NCI-H1436 (cell line): ENCODE data around the gene HS2ST1.
A peak's percentile ranks its signal among the peaks of the same experiment; 100 is the strongest.
"Not testable (repeated sequence)": the region's sequence is repeated elsewhere in the genome, so short reads cannot be mapped to it uniquely, and the experiment has no call there.

Experiments
- DNase-seq: peaks from one replicate; lab custom pipeline; 2025; lab: John Stamatoyannopoulos, UW

HS2ST1 gene

DNA sequence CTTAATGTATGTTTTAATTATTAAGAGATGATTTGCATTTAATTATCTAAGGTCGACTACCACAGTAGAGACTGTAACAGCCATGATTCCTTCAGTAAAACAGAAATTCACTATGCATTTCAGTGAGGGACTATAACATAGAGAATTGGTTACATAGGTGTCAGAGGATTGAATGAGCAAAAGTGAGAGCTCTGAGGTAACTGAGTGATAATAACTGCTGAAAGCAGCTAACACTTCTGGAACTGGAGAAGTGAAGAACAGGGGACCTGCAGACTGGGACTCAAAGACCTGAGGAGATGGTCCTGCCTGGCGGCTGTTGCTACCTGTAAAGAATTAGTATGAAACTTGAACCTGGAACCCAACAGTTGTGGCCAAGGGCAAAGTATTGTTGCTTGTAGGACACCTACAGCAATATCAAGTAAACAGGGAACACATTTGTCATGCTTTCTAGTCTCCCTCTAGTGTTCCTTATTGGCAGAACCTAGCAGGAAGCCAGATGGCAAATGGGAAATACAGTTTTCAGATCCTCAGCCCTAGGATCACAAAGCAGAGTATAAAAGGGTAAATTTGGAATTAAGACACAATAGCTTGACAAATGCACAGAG, 110.6 kb downstream of the HS2ST1 start:
- DNase-seq, result peak; percentile 43

DNA sequence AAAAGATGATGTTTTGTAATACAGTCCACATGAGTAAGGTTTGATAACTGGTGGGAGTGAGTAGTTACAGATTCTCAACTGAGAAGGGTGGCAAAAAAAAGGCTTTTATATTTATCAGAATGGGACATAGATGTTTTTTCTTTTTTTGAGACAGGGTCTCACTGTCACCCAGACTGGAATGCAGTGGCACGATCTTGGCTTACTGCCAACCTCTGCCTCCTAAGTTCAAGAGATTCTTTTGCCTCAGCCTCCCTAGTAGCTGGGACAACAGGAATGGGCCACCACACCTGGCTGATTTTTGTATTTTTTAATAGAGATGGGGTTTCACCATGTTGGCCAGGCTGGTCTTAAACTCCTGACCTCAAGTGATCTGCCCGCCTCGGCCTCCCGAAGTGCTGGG, 113.1 kb downstream of the HS2ST1 start:
- DNase-seq, result not testable (repeated sequence)

DNA sequence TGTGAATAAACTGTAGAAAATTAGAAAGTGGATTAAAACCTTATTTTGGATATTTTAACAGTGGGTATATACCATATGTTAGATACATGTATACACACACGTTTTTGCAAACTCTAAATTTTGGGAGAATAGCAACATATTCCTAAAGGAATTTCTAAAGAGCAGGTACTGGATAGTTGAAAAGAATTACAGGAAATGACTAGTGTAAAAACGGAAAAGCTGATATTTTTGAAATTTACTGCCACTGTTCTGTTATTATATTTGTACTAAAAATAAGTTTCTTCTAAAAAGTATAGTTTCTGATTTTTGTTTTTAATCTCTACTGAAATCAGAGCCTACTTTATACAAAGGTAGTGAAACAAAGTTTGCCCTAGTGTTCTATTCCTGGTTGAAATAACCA, 114.1 kb downstream of the HS2ST1 start:
- no peak for DNase-seq

DNA sequence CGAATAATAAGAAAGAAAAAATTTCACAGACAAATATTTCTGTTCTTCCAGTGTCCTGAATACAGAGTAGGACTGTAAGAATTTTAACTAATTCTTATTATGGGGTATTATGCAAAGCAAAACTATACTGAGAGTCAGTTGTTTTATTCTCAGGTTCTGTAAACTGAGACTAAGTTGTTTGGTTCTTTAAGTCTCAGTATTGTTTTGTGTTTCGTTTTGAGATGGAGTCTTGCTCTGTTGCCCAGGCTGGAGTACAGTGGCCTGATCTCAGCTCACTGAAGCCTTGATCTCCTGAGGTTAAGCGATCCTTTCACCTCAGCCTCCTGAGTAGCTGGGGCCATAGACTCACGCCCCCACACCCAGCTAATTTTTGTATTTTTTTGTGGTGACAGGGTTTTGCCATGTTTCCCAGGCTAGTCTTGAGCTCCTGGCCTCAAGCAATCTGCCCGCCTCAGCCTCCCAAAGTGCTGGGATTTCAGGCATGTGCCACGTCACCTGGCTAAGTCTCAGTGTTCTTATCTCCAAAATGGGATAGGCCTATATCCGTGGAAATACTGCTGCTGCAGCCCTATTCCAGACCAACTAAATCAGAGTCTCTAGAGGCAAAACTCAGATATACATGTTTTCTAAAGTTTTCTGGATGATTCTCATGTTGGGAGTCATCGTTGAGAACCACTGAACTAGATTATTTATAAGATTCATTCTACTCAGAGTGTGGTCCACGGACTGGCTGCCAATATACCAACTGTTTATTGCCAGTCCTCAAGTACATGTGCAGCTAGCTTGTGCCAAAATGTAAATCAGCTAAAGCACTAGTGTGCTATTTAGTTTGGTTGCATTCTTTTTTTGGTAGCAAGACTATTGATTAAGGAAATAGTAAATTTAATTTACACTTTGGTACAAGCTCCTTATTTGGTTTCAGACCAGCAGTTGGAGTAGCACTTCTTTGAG, 116.6 kb downstream of the HS2ST1 start:
- DNase-seq, result no peak

DNA sequence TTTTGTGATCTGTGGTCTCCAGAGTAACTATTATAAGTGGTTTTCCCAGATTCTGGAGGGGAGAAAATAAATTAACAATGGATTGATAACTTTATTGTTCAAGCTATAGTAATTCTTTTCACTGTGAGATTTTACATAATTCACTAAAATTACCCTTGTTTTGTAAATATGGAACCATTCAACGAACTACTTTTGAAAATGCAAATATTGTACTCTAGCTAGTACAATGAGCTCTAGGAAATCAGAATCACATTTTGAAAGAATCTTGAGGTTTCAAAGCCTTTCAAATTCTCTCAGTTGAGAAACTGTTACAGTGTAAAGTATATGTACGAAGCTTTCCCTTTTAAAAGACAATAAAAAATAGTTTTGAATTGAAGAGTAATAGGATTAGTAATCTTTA, 119.9 kb downstream of the HS2ST1 start:
- no peak for DNase-seq

DNA sequence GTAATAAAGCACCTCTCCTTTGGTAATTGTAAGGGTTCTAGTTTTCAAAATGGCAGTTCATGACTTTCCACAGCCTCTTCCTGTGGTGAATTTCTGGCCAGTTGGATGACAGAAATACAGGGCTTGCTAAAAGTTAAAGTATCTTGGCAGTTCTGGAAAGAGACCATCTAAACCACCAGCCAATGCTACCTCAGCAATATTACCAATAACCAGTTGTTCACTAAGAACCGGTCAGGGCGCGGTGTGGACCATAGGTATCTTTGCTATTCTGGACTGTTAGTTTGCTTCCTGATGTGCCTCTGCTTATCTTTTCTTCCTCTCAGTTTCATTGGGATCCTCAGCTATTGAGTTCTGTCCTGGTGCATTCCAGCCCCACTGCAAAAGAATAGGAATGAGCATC, 124.7 kb downstream of the HS2ST1 start:
- no peak for DNase-seq

DNA sequence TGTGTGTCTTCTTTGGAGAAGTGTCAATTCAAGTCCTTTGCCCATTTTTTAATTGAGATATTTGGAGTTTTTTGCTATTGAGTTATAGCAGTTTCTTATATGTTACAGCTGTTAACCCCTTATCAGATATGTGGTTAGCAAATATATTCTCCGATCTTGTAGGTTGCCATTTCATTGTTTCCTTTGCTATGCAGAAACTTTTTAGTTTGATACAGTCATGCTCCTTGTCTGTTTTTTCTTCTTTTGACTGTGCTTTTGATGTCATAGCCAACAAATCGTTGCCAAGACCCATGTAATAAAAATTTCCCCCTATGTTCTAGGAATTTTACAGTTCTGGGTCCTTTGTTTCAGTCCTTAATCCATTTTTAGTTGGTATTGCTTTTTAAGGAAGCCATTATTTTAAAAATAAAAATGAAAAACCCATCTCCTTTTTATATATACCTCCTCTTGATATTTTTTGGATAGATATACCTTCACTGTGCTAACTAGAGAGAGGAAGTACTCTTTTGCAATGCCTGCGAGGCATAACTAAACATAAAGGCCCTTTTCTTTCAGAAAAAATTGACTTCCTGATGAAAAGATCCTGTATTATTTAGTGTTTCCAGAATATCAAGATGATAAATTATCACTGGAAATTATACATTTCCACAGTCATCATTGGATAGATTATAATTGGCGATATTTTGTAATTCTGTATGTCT, 127.8 kb downstream of the HS2ST1 start:
- DNase-seq, result no peak

DNA sequence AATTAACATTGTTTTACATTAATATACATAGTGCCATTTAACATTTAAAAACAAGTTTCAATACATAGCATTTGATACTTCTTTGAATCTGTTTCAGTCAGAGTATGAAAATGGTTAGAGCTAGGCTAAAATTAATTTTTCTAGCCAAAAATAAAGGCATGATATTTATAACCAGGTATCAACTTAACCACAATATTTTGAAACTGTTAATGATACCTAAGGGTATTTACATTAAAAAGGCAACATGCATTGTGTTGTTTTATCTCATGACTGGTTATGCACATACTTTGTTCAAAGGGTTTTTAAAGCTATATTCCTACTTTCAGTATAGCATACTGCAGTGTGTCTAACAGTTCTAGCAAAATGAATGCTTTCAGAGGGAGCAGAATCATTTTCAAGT, 130.0 kb downstream of the HS2ST1 start:
- no peak for DNase-seq

DNA sequence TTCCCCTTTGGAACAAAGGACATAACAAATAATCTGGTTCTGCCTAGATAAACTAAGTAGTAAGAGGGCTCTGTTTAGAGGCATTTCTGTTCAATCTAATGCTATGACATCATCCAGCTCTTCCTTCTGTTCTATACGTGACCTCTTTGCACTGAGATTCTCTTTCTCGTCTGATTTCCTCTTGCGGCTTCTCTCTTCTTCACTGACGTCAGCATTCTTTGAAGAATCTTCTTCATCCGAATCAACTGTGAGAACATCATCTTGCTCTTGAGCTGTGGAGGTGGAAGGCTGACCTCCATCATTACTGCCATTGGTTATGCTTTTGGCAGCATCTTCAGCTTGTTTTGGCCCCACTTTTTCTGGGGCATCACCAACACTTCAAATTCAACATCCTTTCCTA, 130.4 kb downstream of the HS2ST1 start:
- no peak for DNase-seq

DNA sequence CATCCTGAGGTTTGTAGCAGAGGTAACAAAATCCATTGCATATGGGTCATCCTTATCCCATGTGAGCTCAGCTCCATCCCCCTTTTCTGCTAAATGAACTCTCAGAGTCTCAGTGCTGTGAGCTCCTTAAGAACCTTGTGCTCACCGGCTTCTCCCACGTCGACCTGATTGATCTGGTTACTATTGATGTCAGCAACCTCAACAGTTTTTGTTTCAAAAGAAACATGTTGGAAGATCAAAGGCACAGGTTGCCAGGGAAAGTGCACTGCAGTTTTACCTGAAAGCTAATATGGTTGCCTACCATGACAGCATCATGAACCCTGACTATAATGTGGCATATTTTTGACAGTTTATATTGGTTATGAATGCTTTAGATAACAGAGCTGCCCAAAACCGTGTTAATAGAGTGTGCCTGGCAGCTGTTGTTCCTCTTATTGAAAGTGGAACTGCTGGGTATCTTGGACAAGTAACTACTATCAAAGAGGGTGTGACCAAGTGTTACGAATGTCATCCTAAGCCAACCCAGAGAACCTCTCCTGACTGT, 131.4 kb downstream of the HS2ST1 start:
- DNase-seq, result no peak

DNA sequence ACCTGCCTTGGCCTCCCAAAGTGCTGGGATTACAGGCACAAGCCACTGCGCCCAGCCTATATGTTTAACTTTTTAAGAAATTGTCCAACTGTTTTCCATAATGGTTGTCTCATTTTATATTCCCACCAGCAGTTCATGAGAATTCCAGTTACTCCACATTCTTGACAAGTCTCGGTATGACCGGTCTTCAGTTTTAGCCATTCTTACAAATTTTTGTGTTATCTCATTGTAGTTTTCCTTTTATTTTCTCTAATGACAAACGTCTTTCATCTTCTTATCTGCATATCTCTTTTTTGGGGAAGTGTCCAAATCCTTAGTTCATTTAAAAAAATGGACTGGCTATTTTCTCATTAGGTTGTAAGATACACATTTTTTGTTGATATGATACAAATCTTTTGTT, 132.5 kb downstream of the HS2ST1 start:
- DNase-seq, result no peak

DNA sequence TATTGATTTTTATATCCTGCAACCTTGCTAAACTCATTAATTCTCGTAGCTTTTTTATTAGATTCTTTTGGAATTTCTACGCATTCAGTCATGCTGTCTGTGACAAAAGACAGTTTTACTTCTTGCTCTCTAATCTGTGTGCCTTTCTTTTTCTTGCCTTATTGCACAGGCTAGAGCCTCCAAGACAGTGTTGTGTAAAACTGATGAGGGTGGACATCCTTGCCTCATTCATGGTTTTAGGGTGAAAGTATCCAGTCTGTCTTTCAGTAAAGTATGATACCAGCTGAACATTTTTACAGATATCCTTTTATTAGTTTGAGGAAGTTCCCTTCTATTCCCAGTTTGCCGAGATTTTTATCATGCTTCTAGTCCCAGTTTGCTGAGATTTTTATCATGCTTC, 133.8 kb downstream of the HS2ST1 start:
- DNase-seq, result no peak

DNA sequence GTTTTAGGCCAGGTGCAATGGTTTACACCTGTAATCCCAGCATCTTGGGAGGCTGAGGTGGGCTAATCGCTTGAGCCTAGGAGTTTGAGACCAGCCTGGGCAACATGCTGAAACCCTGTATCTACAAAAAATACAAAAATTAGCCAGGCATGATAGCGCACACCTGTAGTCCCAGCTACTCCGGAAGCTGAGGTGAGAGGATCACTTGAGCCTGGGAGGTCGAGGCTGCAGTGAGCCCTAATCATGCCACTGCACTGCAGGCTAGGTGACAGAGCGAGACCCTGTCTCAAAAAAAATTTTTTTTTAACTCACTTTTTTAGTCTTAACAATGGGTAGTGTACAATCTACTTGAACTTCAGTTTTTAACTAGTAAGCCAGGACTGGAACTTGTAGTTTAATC, 137.5 kb downstream of the HS2ST1 start:
- no peak for DNase-seq

DNA sequence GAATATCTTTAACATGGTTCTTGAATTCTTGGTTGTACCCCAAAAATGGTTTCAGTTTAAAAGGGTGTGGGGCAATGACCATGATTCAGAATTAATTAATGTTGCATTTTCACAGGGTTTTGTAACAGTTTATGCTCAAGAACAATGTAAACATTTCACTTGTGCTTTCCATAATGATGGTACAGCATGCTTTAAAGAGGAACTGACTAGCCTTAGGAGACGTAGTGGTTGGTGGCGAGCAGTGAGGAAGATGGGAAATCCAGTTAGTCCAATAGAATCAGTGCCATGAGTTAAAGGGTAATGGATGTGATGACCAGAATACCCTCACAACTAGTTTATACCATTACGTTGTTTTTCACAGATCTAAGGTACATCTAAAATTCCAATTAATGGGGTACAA, 138.0 kb downstream of the HS2ST1 start:
- no peak for DNase-seq

DNA sequence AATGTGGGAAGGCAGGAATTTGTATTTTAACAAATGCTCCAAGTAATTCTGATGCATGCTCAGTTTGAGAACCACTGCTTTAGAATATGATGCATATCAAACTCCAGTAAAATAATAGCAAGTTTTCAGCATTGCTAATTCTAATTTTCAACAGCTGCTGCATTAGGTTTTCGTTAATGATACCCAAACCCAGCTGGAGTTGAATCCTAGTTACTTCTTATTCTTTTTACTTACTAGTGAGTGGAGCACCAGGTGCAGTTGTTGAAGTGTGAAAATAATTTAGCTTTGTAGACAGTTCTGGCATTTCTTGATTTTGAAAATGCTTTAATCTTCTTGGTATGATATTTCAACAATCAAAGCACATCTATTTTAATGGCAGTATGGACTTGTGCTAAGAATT, 138.5 kb downstream of the HS2ST1 start:
- DNase-seq, result no peak

DNA sequence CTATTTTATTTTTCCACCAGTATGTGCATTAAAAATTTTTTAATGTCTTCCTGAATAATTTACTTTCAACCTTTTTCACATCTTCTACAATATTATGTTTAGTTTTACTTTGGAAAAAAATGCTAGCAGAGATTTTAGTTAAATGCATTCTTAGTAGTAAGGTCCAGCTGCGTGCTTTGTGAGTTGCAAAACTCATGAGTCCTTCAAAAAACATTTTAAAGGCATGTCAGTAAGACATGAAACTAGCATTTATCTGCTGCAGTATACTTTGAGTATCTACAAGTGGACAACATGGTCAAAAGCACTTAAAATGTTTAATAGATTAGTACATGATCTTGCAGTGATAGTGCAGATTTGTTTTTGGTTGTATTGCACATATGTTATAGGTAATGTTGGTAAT, 139.0 kb downstream of the HS2ST1 start:
- DNase-seq, result no peak

DNA sequence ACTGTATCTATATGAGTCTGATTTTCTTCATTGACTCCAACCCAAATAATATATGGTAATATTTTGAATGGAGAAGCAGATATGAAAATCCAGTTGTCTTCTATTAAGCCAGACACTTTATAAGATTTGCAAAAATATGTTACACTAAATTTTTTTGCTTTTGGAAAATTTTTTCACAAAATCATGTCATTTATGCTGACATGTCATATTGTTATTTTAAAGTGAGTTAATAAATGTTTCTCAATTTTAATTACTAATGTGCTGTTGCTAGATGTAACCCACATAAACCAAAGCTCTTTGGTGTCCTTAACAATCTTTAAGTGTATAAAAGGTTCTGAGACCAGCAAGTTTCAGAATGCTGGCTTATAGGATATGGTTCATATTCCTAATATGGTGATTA, 142.5 kb downstream of the HS2ST1 start:
- no peak for DNase-seq

DNA sequence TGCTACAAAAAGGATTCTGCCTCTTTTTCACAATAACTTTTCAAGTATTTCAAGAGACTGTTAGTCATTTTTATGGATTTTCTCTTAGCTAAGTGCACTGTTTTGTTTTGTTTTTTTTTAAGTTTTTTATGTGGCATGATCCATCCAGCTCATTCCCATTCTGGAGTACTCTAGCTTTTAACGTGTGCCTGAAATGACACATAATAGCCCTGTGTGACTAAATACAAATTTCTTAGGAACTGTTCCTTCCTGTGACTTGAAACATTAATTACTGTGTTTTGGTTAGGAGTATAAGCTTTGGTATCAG, 143.9 kb downstream of the HS2ST1 start:
- DNase-seq, result no peak

DNA sequence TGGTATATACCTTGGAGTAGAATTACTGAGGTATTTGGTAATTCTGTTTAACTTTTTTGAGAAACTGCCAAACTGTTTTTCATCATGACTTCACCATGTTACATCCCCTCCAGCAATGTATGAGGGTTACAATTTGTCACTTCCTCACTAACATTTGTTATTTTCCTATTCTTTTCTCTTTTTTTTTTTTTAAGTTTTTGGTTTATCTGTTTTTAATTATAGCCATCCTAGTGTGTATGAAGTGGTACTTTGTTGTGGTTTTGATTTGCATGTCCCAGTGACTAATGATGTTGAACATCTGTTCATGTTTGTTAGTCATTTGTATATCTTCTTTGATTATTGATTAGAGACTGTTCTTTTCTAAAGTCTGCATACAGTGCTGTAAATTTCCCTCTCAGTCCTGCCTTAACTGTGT, 147.3 kb downstream of the HS2ST1 start:
- no peak for DNase-seq

DNA sequence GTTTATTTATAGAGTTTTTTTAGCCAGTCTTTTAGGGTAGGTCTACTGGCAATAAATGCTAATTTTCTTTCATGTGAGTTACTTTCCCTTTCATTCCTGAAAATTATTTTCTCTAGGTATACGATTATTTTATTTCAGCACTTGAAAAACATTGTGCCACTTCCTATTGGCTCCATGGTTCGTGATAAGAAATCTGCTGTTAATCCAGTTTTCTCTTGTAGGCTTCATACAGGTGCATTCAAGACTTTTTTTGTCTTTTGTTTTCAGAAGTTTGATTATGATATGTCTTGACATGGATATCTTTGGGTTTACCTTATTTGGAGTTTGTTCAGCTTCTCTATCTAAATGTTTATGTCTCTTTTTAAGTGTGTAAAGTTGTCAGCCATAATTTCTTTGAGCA, 148.3 kb downstream of the HS2ST1 start:
- DNase-seq, result no peak

DNA sequence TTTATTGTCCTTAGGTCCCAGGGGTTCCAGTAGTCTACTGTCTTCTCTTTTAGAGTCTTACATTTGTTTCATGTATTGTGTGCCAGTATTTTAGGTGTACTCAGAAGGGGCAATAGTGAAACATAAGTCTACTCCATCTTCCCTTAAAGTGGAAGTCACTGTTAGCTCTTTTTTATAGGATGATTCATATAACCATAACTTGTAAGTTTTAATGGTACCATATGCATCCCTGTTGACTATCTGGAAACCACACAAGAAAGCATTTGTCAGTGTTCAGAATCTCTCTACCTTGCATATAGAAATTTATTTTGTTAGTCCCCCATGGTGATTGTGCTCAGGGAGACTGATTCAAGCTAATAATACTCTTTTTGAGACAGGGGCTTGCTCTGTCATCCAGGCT, 149.9 kb downstream of the HS2ST1 start:
- no peak for DNase-seq

DNA sequence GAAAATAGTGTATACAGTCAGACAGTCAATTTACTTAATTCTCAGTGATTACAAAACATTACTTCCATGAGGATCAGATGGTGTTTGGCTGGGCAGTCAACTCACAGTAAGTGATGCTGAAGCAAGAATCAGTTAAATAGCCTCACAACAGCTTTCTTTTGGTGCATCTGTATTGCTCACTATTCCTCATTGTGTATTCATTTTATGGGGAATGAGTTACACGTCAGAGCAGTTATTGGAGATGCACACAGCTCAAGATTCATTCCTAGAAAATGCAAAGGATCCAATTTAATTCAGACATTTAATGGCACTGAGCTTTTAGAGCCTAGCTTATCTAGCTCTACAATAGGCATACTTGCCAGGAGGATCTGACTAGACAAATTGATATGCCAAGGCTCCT, 150.6 kb downstream of the HS2ST1 start:
- no peak for DNase-seq

DNA sequence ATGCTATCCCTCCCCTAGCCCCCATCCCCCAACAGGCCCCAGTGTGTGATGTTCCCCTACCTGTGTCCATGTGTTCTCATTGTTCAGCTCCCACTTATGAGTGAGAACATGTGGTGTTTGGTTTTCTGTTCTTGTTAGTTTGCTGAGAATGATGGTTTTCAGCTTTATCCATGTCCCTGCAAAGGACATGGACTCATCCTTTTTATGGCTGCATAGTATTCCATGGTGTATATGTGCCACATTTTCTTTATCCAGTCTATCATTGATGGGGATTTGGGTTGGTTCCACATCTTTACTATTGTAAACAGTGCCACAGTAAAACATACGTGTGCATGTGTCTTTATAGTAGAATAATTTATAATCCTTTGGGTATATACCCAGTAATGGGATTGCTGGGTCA, 152.3 kb downstream of the HS2ST1 start:
- not testable (repeated sequence) for DNase-seq
